Peyer's patch (tissue), 4 donors: ENCODE data around the gene ARL9.

Experiments used
- CTCF ChIP-seq, 6 experiments: fragments of 450-650 bp in 4 of 6; fragments of 200-600 bp in 2 of 6; sonication (generic) in 1 of 6; IDR thresholded peaks; one replicate each; pipeline ENCODE4 v1.5.1; 2017 to 2019; ENCODE audit warnings: antibody characterized with exemption in 6 of 6, mild to moderate bottlenecking in 3 of 6, moderate library complexity in 1 of 6
- POLR2A ChIP-seq, 2 donors: fragments of 450-650 bp; IDR thresholded peaks; one replicate each; pipeline ENCODE4 v1.5.1; 2017; ENCODE audit warnings: antibody characterized with exemption in 2 of 2, mild to moderate bottlenecking in 2 of 2, moderate library complexity in 2 of 2

DNA sequence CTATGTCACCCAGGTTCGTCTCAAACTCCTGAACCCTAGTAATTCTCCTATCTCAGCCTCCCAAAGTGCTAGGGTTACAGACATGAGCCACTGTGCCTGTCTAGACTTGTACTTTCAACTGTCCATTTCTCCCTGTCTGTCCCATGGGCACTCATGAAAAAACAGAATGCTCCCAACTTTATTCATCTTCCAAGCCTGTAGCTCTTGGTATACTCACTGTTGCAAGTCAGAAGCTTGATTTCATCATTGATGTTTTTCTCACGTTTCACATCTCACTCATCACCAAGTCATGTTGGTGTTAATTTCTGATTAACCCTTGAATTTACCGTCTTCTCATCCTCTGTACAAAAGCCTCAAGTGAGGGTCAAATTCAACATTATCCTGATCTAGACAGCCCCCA is 45.5 kb upstream of the ARL9 start:
- TF ChIP-seq CTCF (IDR thresholded peaks at IDR 0.05) (no peak), POLR2A (IDR thresholded peaks at IDR 0.05) (no peak)
